Stimulated activated naive B cell treated with anti-CD40 and anti-IgM and Interleukin-4, amounts not matched to agents 10 μg/mL and 1 μg/mL and 100 μg/mL, for 72 hours (primary cell): Measurements from ENCODE around the gene SLC7A8.

ENCODE experiments used
- ATAC-seq, 2 donors: fragments of 150-1000 bp; cut with Tn5 transposase; replicated peaks; 2 replicates each; pipeline ENCODE4 v1.10.0; 2021; ENCODE audit warnings: moderate library complexity in 1 of 2
- DNase-seq: peaks from one replicate; pipeline ENCODE4 v3.0.0; 2021
- H3K27ac Mint-ChIP-seq: one replicate; pipeline ENCODE4 v1.8.0; 2022; ENCODE audit warnings: mild to moderate bottlenecking, mixed read lengths
- H3K27me3 Mint-ChIP-seq, 2 donors: one replicate each; pipeline ENCODE4 v1.8.0; 2022; ENCODE audit warnings: mixed read lengths in 2 of 2
- H3K36me3 Mint-ChIP-seq, 2 donors: one replicate each; pipeline ENCODE4 v1.8.0; 2022; ENCODE audit warnings: mixed read lengths in 2 of 2, mild to moderate bottlenecking in 1 of 2
- H3K4me1 Mint-ChIP-seq, 2 donors: one replicate each; pipeline ENCODE4 v1.8.0; 2022; ENCODE audit warnings: mixed read lengths in 2 of 2, mild to moderate bottlenecking in 1 of 2
- H3K4me3 Mint-ChIP-seq, 2 donors: one replicate each; pipeline ENCODE4 v1.8.0; 2022; ENCODE audit warnings: mild to moderate bottlenecking in 2 of 2, mixed read lengths in 2 of 2, moderate library complexity in 1 of 2
- H3K9me3 Mint-ChIP-seq, 2 donors: one replicate each; pipeline ENCODE4 v1.8.0; 2022; ENCODE audit warnings: mixed read lengths in 2 of 2, mild to moderate bottlenecking in 1 of 2

SLC7A8 gene

DNA sequence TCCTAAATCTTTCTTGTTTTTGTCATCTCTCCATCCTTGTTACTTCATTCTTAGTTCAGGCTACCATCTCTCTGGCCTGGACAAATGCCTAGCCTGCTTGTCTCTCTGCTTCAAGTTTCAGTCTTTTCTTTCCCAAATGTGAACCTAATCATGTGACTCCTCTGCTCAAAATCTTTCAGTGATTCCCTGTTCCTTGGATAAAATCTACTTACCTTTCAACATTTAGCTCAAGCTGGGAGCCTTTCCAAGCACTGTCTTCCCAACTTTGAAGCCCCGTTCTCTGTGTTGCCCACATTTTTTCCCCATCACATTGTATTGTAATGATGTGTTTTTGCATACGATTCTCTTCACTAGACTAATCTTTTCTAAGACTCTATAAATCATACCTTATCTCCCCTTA is 24.7 kb downstream of the SLC7A8 start:
- peaks cover 0 to 4% of the 10 kb centered on the region in 2 donors for H3K4me1 Mint-ChIP-seq
- H3K9me3 Mint-ChIP-seq = no peaks in the 10 kb centered on the region
- H3K27me3 Mint-ChIP-seq = peaks cover 13 to 27% of the 10 kb centered on the region in 2 donors
- DNase-seq = no peak
- H3K27ac Mint-ChIP-seq = no peak overlapping the region
- no peaks in the 10 kb centered on the region for H3K36me3 Mint-ChIP-seq
- ATAC-seq = no peak
- H3K4me3 Mint-ChIP-seq = no peak overlapping the region

DNA sequence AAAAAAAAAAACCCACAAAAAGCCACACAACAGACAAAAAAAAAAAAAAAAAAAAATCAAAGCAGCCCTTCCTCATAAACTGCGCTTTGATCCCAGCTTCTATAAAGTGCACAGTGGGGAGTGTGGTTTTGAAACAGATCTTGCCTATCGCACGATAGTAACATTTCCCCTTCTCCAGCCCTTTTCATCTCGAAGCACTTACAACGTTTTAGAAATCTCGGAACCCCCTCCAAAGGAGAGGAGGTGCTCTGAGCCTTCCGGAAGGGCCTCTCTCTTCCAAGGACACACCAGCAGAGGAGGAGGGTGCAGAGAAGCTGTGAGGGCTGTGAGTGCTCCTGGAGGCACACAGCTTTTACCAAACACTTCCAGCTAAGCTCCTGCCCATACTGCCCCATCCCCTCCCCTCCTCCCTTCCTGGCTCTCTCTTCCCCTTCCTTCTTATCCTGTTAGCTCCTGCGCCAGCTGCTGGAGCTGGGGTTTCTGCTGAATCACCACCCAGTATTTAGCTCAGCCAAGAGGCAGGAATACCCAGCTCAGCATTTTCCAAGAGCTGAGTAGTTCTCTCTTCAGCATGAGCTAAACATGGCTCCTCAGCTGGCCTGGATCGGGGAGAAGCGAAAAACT is 28.4 kb downstream of the SLC7A8 start:
- Mint-ChIP-seq H3K4me1 (no peaks in the 10 kb centered on the region), H3K27me3 (peaks cover 17 to 37% of the 10 kb centered on the region in 2 donors), H3K27ac (no peak overlapping the region), H3K4me3 (no peak overlapping the region), H3K36me3 (no peaks in the 10 kb centered on the region), H3K9me3 (no peaks in the 10 kb centered on the region)
- ATAC-seq (no peak), DNase-seq (no peak)

DNA sequence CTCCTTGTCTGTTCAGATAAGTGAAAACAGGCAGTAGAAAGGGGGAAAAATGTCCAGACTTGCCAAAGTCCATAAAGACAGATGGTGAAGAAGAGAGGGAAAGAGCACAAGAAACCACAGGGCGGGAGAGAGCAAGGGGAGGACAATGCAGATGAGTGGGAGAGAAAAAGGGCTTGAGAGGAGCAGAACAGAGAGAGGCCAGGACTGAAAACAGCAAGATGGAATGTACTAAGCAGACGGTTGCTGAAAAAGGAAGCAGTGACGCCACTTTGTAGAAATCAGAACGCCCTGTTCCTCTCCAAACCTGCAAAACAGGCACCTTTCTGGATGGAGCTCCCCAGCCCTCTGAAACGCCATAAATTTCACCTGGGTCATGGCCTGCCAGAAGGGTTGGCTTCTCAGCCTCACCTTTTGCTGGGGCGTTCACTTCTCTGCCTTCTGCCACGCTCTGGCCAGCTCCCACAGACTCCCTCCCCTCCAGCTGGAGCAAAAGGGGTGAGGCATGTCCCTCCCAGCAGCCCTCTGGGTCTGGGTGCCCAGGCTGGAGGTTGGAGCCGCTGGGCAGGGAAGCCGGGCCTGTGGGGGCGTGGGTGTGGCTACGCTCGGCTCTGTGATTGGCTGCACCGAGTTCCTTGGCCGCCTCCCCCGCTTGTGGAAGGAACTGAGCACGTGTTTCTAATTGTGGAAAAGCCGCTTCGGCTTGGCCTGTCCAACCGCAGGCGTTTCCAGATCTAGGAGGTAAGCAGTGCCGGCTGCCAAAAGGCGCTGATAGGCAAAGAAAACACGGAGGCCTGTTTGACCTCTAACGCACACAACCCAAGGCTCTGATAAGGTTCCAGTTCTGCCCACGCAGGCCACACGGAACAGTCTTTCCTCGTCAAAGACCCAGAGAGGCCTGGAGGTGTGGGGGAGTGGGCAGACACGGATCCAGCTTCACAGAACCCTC is 29.3 kb downstream of the SLC7A8 start:
- no peak for ATAC-seq
- Mint-ChIP-seq H3K9me3 (no peaks in the 10 kb centered on the region), H3K36me3 (no peaks in the 10 kb centered on the region), H3K4me3 (no peak overlapping the region), H3K4me1 (peaks cover 0 to 3% of the 10 kb centered on the region in 2 donors), H3K27me3 (peaks cover 15 to 39% of the 10 kb centered on the region in 2 donors), H3K27ac (no peak overlapping the region)
- no peak for DNase-seq

DNA sequence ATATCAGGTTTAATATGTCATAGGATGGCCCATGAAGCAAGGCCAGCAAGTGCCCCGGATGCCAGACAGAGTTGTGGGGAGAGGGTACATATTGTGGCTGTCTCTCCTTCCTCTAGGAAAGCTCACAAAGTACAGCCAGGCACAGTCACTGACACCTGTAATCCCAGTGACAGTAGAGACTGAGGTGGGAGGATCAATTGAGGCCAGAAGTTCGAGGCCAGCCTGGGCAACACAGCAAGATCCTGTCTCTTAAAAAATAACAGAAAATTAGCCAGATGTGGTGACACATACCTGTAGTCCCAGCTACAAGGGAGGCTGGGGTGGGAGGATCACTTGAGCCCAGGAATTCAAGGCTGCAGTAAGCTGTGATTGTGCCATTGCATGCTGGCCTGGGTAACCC is 32.1 kb downstream of the SLC7A8 start:
- ATAC-seq (no peak), DNase-seq (no peak)
- Mint-ChIP-seq H3K27ac (no peak overlapping the region), H3K4me1 (peaks cover 7 to 23% of the 10 kb centered on the region in 2 donors), H3K27me3 (peaks cover 16 to 32% of the 10 kb centered on the region in 2 donors), H3K9me3 (peaks cover 3 to 5% of the 10 kb centered on the region in 2 donors), H3K4me3 (no peak overlapping the region), H3K36me3 (no peaks in the 10 kb centered on the region)

DNA sequence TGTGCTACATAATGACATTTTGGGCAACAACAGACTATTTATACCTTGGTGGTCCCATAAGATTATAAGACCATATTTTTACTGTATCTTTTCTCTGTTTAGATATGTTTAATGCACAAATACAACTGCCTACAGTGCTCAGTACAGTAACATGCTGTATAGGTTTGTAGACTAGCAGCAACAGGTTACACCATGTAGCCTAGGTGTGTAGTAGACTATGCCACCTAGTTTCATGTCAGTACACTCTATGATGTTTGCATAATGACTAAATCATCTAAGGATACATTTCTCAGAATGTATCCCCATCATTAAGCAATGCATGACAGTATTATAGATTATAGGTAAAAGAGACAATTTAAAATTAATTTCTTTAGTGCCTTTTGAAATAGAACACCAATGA is 33.7 kb downstream of the SLC7A8 start:
- Mint-ChIP-seq H3K27ac (no peak overlapping the region), H3K4me3 (no peak overlapping the region), H3K9me3 (peaks cover 3 to 5% of the 10 kb centered on the region in 2 donors), H3K4me1 (peaks cover 7 to 30% of the 10 kb centered on the region in 2 donors), H3K27me3 (peaks cover 20 to 32% of the 10 kb centered on the region in 2 donors), H3K36me3 (no peaks in the 10 kb centered on the region)
- DNase-seq (no peak), ATAC-seq (no peak)

DNA sequence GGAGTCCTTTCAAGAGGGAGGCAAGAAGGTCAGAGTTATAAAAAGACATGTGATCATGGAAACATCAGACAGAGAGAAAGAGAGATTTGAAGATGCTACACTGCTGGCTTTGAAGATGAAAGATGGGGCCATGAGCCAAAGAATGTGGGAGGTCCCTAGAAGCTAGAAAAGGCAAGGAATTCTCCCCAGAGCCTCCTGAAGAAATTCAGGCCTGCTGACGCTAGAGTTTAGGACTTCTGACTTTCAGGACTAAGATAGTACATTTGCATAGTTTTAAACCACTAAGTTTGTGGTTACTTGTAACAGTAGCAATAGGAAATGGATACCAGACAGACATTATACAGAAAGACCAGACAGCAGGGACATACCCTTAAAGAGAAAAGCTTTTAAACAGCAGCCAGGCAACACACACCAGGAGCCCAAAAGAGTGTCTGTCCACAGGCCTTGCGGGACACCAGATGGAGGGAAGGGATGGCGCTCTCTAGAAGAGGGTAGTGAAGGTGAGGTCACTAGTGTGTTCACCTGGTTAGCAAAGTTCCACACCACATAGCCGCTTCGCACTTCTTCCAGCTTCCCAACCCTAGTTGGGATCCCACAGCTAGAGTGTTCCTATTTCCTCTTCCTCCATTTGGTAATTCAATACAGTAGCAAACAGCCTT is 34.7 kb downstream of the SLC7A8 start:
- Mint-ChIP-seq H3K27ac (no peak overlapping the region), H3K4me1 (peaks cover 7 to 30% of the 10 kb centered on the region in 2 donors), H3K4me3 (no peak overlapping the region), H3K27me3 (peaks cover 18 to 29% of the 10 kb centered on the region in 2 donors), H3K36me3 (no peaks in the 10 kb centered on the region), H3K9me3 (peaks cover 3 to 5% of the 10 kb centered on the region in 2 donors)
- ATAC-seq (no peak), DNase-seq (no peak)

DNA sequence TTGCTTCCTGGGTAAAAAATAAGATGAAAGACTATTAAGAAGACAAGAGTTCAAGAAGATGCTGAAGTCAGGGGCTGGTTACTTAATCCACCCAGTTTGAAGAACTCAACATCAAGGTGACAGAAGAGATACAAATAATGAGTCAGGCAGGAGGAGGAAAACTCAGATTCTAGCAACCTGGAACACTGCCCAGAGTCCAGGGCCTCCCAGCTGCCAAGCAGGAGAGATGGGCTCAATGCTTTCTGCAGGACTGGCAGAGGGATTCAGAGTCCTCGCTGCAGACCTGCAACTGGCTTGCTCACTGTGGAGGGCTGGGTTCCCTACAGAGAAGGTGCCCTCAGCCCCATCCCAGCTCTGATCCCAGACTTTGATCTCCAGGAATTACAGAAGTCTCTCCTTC is 35.8 kb downstream of the SLC7A8 start:
- H3K27me3 Mint-ChIP-seq = peaks cover 12 to 18% of the 10 kb centered on the region in 2 donors

DNA sequence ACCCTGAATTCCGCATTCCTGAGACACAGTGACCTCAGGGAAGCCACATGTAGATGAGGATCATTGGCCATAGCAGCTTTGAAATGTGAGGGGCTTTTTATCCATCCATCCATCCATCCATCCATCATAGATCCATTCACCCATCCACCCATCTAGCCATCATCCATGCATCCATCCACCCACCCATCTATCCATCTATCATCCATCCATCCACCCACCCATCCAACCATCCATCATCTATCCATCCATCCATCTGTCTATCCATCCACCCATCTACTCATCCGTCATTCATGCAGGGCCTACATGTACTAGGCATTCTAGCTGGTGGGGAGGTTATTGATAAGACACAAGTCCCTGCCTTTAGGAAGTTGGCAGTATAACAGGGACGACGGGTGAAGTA is 36.5 kb downstream of the SLC7A8 start:
- H3K27ac Mint-ChIP-seq = no peak overlapping the region
- peaks cover 7 to 30% of the 10 kb centered on the region in 2 donors for H3K4me1 Mint-ChIP-seq
- no peak for DNase-seq
- no peak for ATAC-seq
- H3K9me3 Mint-ChIP-seq = peaks cover 3 to 5% of the 10 kb centered on the region in 2 donors
- peaks cover 12 to 17% of the 10 kb centered on the region in 2 donors for H3K27me3 Mint-ChIP-seq
- no peaks in the 10 kb centered on the region for H3K36me3 Mint-ChIP-seq
- no peak overlapping the region for H3K4me3 Mint-ChIP-seq

More for the DNA sequence above, 35.8 kb downstream of the SLC7A8 start:
- Mint-ChIP-seq H3K9me3 (peaks cover 3 to 5% of the 10 kb centered on the region in 2 donors), H3K4me1 (peaks cover 7 to 30% of the 10 kb centered on the region in 2 donors), H3K4me3 (no peak overlapping the region), H3K36me3 (no peaks in the 10 kb centered on the region), H3K27ac (no peak overlapping the region)
- ATAC-seq (no peak), DNase-seq (no peak)

DNA sequence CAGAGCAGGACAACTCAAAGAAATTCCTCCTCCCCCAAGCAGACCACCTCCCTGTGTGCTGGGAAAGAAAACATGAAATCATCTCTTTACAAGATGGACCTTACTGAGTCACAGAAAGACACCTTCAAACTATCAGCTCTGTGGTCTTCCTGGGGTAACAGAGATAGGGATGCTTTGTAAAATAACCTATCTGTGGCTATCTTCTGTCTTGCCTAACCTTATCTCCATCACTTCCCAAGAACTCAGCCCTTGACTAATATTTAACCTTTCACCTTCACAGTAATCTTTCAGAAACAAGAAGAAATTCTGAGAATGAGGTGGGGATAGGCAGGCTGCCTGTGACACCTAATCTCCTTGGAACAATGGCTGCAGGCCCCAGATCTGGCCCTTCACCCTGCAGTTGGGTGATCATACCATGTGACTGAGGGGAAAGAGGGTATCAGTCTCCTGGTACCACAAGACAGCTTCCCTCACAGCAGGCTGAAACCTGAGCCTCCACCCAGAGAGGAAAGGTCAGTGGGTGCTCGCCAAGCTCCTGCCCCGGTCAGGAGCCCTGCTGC is 37.0 kb downstream of the SLC7A8 start:
- no peaks in the 10 kb centered on the region for H3K36me3 Mint-ChIP-seq
- H3K9me3 Mint-ChIP-seq = peaks cover 3 to 5% of the 10 kb centered on the region in 2 donors
- peak; percentile 82 to 84 for ATAC-seq

DNA sequence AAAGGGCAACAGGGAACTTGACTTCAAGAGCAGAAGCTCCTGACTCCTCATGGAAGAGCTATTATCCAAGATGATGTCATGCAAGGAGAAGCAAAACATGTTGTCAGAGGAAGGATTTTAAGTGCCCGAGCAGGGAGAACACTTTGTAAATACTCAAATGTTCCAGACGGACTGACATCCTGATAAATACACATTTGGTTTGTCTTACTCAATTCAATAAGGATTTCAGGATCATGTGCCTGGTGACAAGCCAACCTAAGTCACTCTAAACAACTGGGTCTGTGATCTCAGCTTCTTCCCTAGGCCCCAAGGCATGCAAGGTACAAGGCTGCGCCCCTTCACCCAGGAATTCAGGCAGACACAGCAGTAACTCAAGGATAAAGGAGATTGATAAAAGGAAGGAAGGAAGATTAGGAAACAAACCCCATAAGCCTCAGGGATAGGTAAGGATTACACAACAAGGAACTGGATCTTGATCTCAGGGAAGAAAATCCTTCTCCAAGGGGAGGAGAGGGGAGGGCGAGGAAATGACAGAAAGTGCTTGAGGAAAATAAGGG is 37.6 kb downstream of the SLC7A8 start:
- ATAC-seq (no peak), DNase-seq (no peak)
- Mint-ChIP-seq H3K4me3 (no peak overlapping the region), H3K4me1 (peaks cover 7 to 30% of the 10 kb centered on the region in 2 donors), H3K9me3 (peaks cover 3 to 5% of the 10 kb centered on the region in 2 donors), H3K27me3 (peaks cover 12 to 17% of the 10 kb centered on the region in 2 donors), H3K36me3 (no peaks in the 10 kb centered on the region), H3K27ac (no peak overlapping the region)

More for the DNA sequence above, 37.0 kb downstream of the SLC7A8 start:
- H3K27ac Mint-ChIP-seq = no peak overlapping the region
- H3K4me3 Mint-ChIP-seq = no peak overlapping the region
- DNase-seq = no peak
- peaks cover 7 to 30% of the 10 kb centered on the region in 2 donors for H3K4me1 Mint-ChIP-seq
- peaks cover 12 to 17% of the 10 kb centered on the region in 2 donors for H3K27me3 Mint-ChIP-seq

DNA sequence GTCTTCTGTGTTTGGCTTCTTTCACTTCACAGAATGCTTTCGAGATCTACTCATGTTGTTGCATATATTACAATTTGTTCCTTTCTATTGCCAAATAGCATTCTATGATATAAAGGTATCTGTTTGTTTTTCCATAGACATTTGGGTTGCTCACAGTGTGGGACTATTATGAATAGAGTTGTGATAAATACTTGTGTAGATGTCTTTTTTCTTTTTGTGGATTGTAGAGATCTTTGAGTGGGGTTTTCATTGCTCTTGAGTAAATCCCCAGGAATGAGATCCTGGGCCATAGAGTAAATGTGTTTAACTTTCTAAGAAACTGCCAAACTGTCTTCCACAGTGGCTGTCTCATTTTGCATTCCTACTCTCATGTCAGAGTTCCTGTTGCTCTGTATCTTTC is 39.5 kb downstream of the SLC7A8 start:
- Mint-ChIP-seq H3K4me3 (no peak overlapping the region), H3K36me3 (no peaks in the 10 kb centered on the region), H3K27me3 (peaks cover 11 to 13% of the 10 kb centered on the region in 2 donors), H3K27ac (no peak overlapping the region), H3K9me3 (peaks cover 3 to 5% of the 10 kb centered on the region in 2 donors), H3K4me1 (peaks cover 7 to 24% of the 10 kb centered on the region in 2 donors)
- no peak for ATAC-seq
- no peak for DNase-seq

DNA sequence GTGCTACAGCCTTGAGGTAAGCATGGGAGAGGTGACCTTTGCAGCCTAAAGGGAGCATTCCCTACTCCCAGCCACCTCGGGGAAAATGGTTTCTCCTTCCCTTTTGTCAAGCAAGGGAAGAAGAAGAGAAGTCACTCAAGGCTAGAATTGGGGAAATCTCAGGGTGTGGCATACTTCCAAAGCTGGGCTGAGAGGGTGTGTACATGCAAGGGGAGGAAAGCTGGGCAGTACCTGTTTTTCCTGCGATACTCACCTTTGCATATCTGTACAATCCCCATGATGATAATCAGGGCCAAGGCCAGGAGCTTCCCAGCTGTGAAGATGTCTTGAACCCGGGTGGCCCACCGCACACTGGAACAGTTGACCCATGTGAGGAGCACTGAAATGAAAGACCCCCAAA is 40.6 kb downstream of the SLC7A8 start:
- DNase-seq = no peak
- H3K36me3 Mint-ChIP-seq = no peaks in the 10 kb centered on the region
- H3K27ac Mint-ChIP-seq = no peak overlapping the region
- H3K4me3 Mint-ChIP-seq = no peak overlapping the region
- peaks cover 4 to 17% of the 10 kb centered on the region in 2 donors for H3K4me1 Mint-ChIP-seq
- peaks cover 11 to 13% of the 10 kb centered on the region in 2 donors for H3K27me3 Mint-ChIP-seq
- H3K9me3 Mint-ChIP-seq = no peaks in the 10 kb centered on the region
- ATAC-seq = no peak

DNA sequence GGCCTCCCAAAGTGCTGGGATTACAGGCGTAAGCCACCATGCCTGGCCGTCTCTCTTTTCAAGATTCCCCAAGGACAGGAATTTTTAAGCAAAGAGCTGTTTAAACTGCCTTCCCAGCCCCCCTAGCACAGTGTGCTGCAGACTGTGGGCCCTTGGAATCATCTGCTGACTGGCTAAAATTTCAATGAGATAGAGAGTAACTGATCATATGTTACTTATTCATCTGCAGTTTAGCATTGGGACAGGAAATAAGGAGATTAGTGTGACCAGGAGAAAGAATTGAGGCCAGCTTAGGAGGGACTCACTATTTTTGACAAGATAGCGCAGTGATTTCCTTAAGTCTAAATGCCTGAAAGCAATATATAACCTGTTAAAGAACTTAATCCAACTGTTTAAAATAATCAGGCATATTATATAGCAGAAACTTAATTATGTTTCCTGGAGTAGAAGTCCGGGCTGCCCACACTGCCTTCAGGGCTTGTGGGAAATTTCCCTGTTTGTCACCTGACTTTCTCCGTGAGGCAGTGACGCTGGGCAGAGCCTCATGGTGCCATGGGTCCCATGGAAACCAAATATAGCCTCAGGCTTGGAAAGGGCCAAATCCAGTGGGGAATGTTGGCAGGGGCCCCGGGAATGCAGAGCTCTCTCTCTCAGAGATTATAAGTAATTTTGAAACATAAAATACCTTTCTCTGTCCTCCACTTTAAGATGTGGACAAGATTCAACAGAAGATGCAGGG is 41.6 kb downstream of the SLC7A8 start:
- H3K4me3 Mint-ChIP-seq = no peak overlapping the region
- no peak for DNase-seq
- ATAC-seq = no peak
- H3K36me3 Mint-ChIP-seq = no peaks in the 10 kb centered on the region
- H3K4me1 Mint-ChIP-seq = peaks cover 2 to 12% of the 10 kb centered on the region in 2 donors
- no peak overlapping the region for H3K27ac Mint-ChIP-seq
- no peaks in the 10 kb centered on the region for H3K9me3 Mint-ChIP-seq
- peaks cover 2 to 9% of the 10 kb centered on the region in 2 donors for H3K27me3 Mint-ChIP-seq
